Gastrocnemius medialis (tissue), 4 donors: Measurements from ENCODE around the gene PERM1. TPM values are rescaled to one million over a fixed set of nuclear protein-coding genes. Genes with fewer than 3 reads are reported as not detected.

Experiments
- ATAC-seq, 2 donors: fragments of 150-250 bp; one replicate each; pipeline ENCODE4 v1.9.1; 2016
- DNase-seq, 2 donors: peaks; one replicate each; pipeline ENCODE4 v3.0.0-alpha.2; 2019
- H3K27ac ChIP-seq, 4 donors: fragments of 200-600 bp; sonication (generic); 1 replicate in 1 of 4; 2 replicates in 3 of 4; pipeline ENCODE4 v1.5.1; 2016 to 2018; ENCODE audit warnings: mild to moderate bottlenecking in 2 of 4, moderate library complexity in 1 of 4
- H3K27me3 ChIP-seq, 3 donors: fragments of 200-600 bp; sonication (generic) in 2 of 3; 1 replicate in 1 of 3; 2 replicates in 2 of 3; pipeline versions ENCODE4 v1.5.1 to v1.6.0; 2016 to 2019; ENCODE audit warnings: mild to moderate bottlenecking in 1 of 3, moderate library complexity in 1 of 3
- H3K36me3 ChIP-seq, 2 donors: fragments of 200-600 bp; sonication (generic) in 1 of 2; one replicate each; pipeline ENCODE4 v1.5.1; 2017 to 2018
- H3K4me1 ChIP-seq, 2 donors: fragments of 200-600 bp; sonication (generic) in 1 of 2; one replicate each; pipeline ENCODE4 v1.5.1; 2016 to 2017; ENCODE audit warnings: mild to moderate bottlenecking in 2 of 2
- H3K4me3 ChIP-seq, 4 donors: fragments of 200-600 bp; sonication (generic) in 3 of 4; 1 replicate in 1 of 4; 2 replicates in 3 of 4; pipeline ENCODE4 v1.5.1; 2016 to 2019; ENCODE audit warnings: mild to moderate bottlenecking in 2 of 4
- H3K9me3 ChIP-seq, 3 donors: fragments of 200-600 bp; sonication (generic) in 2 of 3; 1 replicate in 1 of 3; 2 replicates in 2 of 3; pipeline ENCODE4 v1.5.1; 2016 to 2019
- CTCF ChIP-seq, 5 experiments: fragments of 450-650 bp in 3 of 5; fragments of 200-600 bp in 2 of 5; sonication (generic) in 2 of 5; IDR thresholded peaks in 4 of 5; conservative IDR thresholded peaks in 1 of 5; 1 replicate in 4 of 5; 2 replicates in 1 of 5; pipeline ENCODE4 v1.5.1; 2016 to 2019; ENCODE audit warnings: antibody characterized with exemption in 5 of 5, mild to moderate bottlenecking in 3 of 5, moderate library complexity in 3 of 5
- POLR2A ChIP-seq, 2 donors: fragments of 450-650 bp; IDR thresholded peaks; one replicate each; pipeline ENCODE4 v1.6.1; 2017; ENCODE audit warnings: antibody characterized with exemption in 2 of 2, mild to moderate bottlenecking in 2 of 2, moderate library complexity in 2 of 2
- in situ Hi-C, 4 donors: fragments of 200-750 bp; cut with MboI; loops; one replicate each; pipeline versions ENCODE4 v1.15.0 to v1.8.0; 2017; ENCODE audit warnings: low sequenced_read_pairs in 4 of 4
- intact Hi-C: fragments of 100-400 bp; cut with DNase I; formaldehyde crosslinking; loops from one replicate; pipeline ENCODE4 v1.15.1; 2023; ENCODE audit warnings: low total_unique reads
- total RNA-seq, 4 donors: library from RNA; depleted of rRNA; stranded (reverse); fragments of >200 nt; gene quantifications; one replicate each; pipeline versions ENCODE4 v1.1.0 to v1.2.3, GENCODE V29; 2016

The PERM1 gene
- total RNA-seq, 4 donors from 2014 or later = 38.9 to 218 (median 98.8) TPM

GRCh38 chr1:941015-941587 lies 40.8 kb downstream of the PERM1 start:
- no peaks in the 10 kb centered on the region for H3K9me3 ChIP-seq
- no peak overlapping the region for H3K27ac ChIP-seq
- peaks cover 0 to 13% of the 10 kb centered on the region in 2 donors for H3K36me3 ChIP-seq
- no peak for TF ChIP-seq POLR2A (IDR thresholded peaks at IDR 0.05)
- no peak for TF ChIP-seq CTCF (IDR thresholded peaks at IDR 0.05 in 4 of 5, conservative IDR thresholded peaks at IDR 0.05 in 1 of 5)
- no peak for DNase-seq
- H3K4me1 ChIP-seq = peaks cover 12 to 24% of the 10 kb centered on the region in 2 donors
- peak overlapping the region; percentile 17 to 68 (median 50) for H3K4me3 ChIP-seq
- H3K27me3 ChIP-seq = peaks cover 48 to 62% (median 60%) of the 10 kb centered on the region in 3 donors
- in situ Hi-C loops (no loop called here), intact Hi-C loops (no loop called here)
- ATAC-seq = no peak

- in situ Hi-C loops = no loop called here
- TF ChIP-seq POLR2A (IDR thresholded peaks at IDR 0.05) (no peak), CTCF (IDR thresholded peaks at IDR 0.05 in 4 of 5, conservative IDR thresholded peaks at IDR 0.05 in 1 of 5) (peak in 1 of 5 experiments; percentile 17)
- intact Hi-C loops = loop anchor here (1.0 kb wide), 1 partner anchor 36 kb away; no protein-coding TSS in a partner anchor
- ATAC-seq (peak; percentile 15 to 72), DNase-seq (no peak)
- Histone ChIP-seq H3K36me3 (peaks cover 0 to 5% of the 10 kb centered on the region in 2 donors), H3K27ac (no peak overlapping the region), H3K4me1 (peaks cover 12 to 24% of the 10 kb centered on the region in 2 donors), H3K4me3 (peak overlapping the region; percentile 34 to 68 (median 50)), H3K9me3 (no peaks in the 10 kb centered on the region), H3K27me3 (peaks cover 56 to 69% (median 67%) of the 10 kb centered on the region in 3 donors)
These were observed 41.5 kb downstream of the PERM1 start for GRCh38 chr1:940107-941014.

- intact Hi-C loops = loop anchor here (1.0 kb wide), 1 partner anchor 35 kb away; no protein-coding TSS in a partner anchor
- Histone ChIP-seq H3K4me1 (peaks cover 12 to 24% of the 10 kb centered on the region in 2 donors), H3K27me3 (peaks cover 61 to 75% (median 73%) of the 10 kb centered on the region in 3 donors)
These were observed 42.3 kb downstream of the PERM1 start for GRCh38 chr1:939511-940106.

More at GRCh38 chr1:939511-940106, 42.3 kb downstream of the PERM1 start:
- DNase-seq (no peak), ATAC-seq (peak in 1 of 2 donors; percentile 11)
- in situ Hi-C loops = no loop called here
- Histone ChIP-seq H3K36me3 (no peaks in the 10 kb centered on the region), H3K27ac (no peak overlapping the region), H3K9me3 (no peaks in the 10 kb centered on the region), H3K4me3 (peak overlapping the region; percentile 23 to 68 (median 50))
- TF ChIP-seq POLR2A (IDR thresholded peaks at IDR 0.05) (no peak), CTCF (IDR thresholded peaks at IDR 0.05 in 4 of 5, conservative IDR thresholded peaks at IDR 0.05 in 1 of 5) (no peak)
